DMS79 (cell line): Measurements from ENCODE around the gene MFAP3L.
A peak's percentile ranks its signal among the peaks of the same experiment; 100 is the strongest.

Experiments used
- DNase-seq: peaks from one replicate; lab custom pipeline; 2025; lab: John Stamatoyannopoulos, UW

MFAP3L gene

DNA sequence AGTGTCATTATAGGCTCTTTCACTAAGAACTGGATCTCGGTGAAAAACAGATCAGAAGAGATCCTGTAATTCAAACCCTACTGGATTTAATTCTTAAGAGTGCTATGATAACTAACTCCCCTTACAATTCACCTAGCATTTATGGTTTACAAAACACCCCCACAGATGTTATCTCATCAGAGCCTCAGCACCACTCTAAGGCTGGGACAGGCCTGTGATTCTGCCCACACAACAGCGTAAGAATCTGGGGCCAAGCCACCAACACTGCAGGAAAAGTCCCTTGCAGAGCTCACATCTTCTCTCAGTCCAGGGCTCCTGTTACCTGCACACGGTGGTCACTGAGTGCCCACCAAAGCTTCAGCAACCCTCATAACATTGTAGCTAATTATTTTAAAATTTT lies 8.9 kb downstream of the MFAP3L start:
- no peak for DNase-seq

DNA sequence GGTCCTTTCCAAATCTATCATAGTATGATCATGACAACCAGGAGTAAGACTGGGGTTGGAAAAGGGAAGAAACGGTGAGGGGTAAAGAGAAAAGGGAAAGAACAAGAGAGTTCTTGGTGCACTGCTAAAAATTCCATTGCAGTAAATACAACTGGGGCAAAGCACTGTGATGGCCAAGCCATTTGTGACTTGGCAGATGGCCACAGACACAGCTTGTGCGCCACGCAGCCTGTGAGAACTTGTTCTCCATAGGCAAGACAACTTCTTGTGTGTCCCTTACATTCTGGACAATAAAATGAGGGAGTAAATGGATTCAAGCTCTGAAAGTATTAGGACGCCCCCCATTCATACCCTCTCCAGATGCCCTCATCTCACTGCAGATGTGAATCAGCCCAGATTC lies 10.9 kb downstream of the MFAP3L start:
- DNase-seq, result no peak

DNA sequence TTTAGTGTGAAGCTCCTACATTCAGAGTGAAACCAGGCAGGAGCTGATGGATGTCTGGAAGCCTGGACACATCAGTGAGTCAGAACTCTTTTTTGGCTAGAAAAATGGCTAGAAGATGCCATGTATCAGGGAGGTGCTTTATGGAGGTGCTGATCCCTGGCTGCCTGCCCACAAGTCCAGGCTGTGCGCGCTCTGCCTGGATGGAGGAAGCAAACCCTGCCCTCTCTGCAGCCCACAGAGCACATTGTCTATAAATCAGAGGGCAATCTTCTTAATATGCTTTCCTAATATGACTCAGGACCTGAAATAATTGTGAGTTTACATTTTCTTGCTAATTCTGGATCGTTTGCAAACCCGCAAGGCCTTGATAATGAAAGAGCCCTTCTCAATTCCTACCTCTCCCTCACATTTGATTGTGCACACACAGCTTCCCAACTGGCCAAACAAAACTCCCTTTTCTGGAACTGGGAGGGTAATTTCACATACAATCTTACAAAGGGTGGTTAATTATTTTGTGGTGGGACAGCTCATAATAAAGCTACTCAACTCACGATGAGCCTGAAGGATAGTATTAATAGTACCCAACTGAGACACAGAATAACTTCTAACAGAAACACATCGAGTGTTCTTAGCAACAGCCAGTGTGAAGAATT lies 11.7 kb downstream of the MFAP3L start:
- DNase-seq, result no peak

GRCh38 chr4:170012629-170012958 lies 13.6 kb downstream of the MFAP3L start:
- no peak for DNase-seq

DNA sequence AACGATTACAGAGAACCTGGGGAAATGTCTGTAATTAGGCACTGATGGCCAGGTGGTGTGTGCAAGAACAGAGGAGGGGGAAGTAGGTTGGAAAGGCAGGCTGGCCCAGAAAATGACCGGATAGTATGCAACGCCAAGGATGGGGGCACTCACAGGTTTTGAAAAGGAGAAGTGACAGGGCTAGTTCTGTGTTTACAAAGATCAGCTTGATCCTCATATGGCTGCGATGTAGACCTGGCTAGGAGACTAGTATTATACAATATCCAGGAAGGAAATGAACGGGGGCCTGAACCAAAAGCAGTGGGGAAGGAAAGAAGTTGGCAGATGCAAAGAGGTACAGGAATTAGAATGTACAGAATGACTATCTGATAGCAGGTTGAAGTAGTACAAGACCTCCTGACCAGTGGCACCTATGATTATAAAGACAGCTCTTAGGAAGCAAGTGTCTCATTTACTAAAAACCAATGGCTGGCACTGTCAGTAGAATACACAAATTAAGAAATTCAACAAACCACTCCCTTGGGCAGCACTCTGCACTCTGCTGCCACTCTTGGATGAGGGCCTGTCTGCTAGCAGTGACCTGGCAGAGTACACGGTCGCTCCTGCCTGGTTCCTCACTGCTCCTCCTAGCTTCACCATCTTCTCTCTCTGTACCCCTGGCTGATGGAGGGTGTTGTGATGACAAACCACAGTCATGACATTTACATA lies 14.1 kb downstream of the MFAP3L start:
- DNase-seq, result no peak

DNA sequence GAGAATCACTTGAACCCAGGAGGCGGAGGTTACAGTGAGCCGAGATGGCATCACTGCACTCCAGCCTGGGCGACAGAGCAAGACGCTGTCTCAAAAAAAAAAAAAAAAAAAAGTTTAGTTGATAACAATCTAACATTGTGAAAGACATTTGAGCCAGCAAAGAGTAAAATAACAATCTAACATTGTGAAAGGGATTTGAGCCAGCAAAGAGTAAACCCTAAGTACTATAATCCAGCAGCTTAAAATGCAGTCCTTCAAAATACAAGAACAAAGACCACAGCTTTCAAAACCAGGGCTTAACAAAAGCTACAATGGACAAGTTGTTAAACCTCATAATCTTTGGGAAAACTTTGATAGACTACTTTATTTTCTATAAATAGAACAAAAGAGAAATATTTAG lies 16.9 kb downstream of the MFAP3L start:
- no peak for DNase-seq

GRCh38 chr4:170008801-170009200 lies 17.4 kb downstream of the MFAP3L start:
- DNase-seq, result no peak

DNA sequence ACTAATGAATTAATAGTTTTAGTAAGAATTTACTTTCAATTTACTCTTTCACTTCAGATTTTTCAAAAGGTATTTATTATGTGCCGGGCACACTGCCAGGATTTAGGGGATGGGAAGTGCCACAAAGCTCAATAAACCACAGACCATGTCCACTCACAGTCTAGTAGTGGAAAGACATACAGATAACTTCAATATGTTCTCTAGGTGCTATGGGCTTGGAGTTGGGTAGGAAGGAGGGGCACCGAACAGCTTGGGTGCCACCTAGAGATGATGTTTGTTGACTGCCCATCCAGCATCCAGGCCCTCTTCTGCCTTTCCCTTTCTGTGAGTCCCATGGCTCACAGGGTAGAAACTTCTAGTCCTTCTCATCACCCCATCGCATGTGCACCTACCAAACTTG lies 17.8 kb downstream of the MFAP3L start:
- peak; percentile 1 for DNase-seq

GRCh38 chr4:170007113-170007512 lies 19.1 kb downstream of the MFAP3L start:
- no peak for DNase-seq

- peak; percentile 13 for DNase-seq
Observed at GRCh38 chr4:170005472-170005871, 20.7 kb downstream of the MFAP3L start.

DNA sequence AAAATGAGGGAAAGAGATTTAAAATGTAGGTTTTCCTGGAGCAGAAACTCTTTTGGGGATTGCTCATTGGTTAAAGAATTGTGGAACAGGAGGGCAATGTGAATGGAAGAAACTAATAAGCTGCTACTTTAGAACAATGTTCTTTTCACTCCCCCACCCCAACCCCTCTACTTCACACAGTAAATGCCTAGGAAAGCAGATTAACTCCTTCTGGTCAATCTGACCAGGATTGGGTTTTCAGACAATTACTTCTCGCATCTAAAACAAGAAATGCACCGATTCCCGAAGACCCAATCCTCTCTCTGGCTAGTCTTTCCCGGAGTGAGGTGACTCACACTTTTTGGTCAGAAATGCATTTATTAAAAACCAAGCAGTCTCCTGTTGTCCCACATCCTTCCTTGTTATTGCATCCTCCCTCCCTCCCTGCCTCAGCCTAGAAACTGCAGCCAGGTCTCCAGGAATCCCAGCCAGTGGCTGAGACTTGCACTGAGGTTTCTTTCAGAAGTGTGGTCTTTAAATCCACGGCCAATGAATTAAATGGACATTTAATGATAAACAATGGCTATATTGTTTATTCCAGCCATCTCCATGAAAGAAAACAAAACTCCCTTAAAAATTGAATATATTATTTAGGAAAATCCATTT lies 21.4 kb downstream of the MFAP3L start:
- no peak for DNase-seq

- no peak for DNase-seq
Observed at GRCh38 chr4:170003071-170004070, 22.8 kb downstream of the MFAP3L start.

GRCh38 chr4:170001745-170002267 lies 24.4 kb downstream of the MFAP3L start:
- no peak for DNase-seq

DNA sequence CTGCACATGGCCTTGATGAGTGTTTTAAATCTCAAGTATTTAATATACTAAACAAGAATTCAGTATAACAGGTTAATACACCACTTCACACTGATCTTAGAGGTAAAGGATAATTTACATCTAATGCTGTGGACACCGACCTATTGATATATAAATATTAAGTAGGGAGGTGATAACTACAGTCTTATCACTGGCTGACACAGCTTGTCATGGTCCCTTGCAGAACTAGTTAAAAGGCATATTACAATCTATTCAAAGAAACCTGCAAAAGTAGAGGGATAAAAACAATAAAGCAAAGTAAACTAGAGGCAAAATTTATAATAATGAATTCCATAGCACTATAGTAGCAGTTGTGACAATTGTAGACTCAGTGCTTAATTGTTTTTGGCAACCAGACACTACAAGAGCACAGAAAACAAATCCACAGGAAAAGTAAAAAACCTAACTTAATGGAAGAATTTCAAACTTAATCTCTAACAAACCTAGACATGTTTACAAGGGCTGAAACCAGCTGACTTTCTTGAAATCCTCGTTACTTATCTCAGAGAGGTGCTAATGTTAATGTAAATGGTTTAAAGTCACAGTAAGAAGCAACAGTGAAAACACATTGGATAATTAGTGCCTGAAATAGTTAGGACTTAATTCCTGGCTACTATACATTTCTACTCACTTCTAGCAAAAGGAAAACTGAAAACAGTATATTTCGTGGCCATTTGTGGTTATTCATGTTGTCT lies 25.0 kb downstream of the MFAP3L start:
- no peak for DNase-seq

GRCh38 chr4:169999923-170000322 lies 26.3 kb downstream of the MFAP3L start:
- DNase-seq, result no peak

GRCh38 chr4:169998981-169999380 lies 27.2 kb downstream of the MFAP3L start:
- peak; percentile 90 for DNase-seq

DNA sequence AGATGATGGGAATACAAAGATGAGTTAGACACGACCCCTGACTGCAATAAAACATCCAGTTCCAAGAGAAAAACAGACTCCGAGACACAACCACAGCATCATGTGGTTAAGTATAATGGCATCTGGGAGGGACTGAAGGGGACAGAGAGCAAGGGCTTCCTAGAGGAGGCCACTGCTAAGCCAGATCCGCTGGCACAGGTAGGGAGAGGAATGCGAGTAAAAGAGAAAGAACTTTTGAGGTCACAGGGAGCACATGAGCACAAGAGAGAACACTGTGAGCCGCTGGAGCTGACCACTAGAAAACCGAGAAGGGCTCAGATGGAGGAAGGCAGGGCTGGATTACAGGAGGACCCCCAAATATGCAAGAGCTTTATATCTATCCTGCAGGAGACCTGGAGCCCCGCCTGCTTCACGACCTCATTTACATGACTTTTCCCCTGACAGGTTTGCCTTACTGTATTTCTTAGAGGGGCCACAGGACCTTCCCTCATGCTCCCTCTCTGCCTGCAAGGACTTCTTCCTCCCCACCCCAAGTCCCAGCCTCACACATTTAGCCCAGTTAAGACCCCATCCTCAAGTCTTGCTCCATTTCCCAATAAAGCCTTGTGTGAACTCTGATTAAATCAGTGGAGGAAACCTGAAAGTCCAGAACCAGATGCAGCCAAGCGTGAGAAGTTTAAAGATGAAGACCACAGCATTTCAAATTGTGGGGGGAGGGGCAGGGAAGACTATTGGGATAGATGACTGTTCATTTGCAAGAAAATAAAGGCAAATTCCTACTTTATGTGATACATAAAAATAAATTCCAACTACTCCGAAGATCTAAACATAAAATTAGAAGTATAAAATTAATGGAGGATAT lies 29.6 kb downstream of the MFAP3L start:
- DNase-seq, result no peak

DNA sequence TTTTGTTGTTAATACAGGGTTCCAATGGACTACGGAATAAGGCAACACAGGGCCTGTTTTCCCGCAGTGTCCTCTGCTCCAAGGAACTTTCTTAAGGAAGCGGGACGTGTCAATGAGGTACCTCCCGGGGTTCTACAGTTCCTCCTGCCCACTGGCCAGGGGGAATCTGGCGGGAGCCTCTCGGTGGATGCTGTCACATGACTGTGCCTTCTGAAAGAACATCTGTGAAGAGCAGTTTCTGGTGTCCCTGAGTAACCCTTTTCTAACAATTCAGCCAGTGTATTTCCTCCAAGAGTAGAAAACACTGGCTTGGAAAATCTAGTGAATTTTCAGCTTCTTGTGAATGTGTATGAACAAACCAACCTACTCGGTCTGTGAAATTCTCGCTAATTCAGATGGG lies 32.7 kb downstream of the MFAP3L start:
- DNase-seq, result no peak

GRCh38 chr4:169988252-169988651 lies 37.9 kb downstream of the MFAP3L start:
- no peak for DNase-seq
